Stimulated activated CD4-positive, alpha-beta T cell treated with anti-CD3 and anti-CD28 coated beads, Interleukin-12 subunit alpha, Interleukin-12 subunit beta, amount 100 ng/mL, for 48 hours (primary cell): ENCODE results near the gene GTF3C4.
"Not testable (repeated sequence)": the region's sequence is repeated elsewhere in the genome, so short reads cannot be mapped to it uniquely, and the experiment has no call there.

Experiments
- DNase-seq, 3 donors: peaks; one replicate each; pipeline ENCODE4 v3.0.0-alpha.2; 2020; ENCODE audit warnings: low read depth in 2 of 3, low spot score in 1 of 3

GTF3C4 gene

DNA sequence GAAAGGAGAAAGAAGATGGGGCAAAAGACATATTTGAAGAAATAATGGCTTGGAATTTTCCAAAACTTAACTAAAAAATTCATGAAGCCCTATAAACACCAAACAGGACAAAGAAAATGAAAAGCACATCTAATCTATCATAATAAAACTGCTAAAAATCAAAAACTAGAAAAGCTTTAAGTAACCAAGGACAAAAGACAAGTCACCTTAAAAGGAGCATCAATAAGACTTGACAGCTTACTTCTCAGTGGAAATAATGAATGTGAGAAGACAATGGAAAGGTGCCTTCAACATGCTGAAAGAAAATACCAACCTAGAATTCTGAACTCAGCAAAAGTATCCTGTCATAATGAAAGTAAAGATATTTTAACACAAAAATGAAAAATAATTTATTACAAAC is 27.0 kb downstream of the GTF3C4 start:
- no peak for DNase-seq

DNA sequence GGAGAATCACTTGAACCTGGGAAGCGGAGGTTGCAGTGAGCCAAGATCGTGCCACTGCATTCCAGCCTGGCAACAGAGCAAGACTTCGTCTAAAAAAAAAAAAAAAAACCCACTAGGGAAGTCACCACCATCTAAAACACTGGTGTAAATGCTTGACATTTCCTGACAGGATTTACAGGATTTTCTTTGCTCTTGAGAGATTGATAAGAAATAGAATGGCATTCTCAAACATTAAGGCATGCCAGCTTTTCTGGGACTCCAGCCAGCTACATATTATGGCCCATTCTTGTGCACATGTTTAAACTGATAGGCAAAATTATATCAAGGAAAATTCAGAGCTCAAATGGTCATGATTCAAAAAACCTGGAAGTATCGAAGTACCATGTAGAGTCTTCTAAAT is 28.7 kb downstream of the GTF3C4 start:
- no peak for DNase-seq

GRCh38 chr9:132699956-132700355 is 29.7 kb downstream of the GTF3C4 start:
- no peak for DNase-seq

DNA sequence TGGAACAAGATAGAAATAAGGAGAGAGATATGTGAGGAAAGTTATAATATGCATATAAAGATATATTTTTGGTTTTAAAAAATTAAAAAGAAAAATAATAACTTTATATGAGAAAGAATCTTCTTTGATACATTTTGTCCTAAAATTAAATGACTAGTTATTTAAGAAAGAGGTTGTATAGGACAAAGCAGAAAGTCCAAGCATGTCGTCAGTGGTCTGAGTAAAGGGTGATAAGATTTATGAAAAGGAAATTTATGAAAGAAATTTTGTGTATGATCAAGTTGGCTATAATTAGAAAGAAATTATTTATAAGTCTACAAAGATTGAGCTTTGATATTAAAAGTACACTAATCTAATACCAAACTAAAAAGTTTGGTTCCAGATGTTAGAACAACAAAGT is 32.0 kb downstream of the GTF3C4 start:
- DNase-seq: no peak

GRCh38 chr9:132703336-132703735 is 33.1 kb downstream of the GTF3C4 start:
- no peak for DNase-seq

DNA sequence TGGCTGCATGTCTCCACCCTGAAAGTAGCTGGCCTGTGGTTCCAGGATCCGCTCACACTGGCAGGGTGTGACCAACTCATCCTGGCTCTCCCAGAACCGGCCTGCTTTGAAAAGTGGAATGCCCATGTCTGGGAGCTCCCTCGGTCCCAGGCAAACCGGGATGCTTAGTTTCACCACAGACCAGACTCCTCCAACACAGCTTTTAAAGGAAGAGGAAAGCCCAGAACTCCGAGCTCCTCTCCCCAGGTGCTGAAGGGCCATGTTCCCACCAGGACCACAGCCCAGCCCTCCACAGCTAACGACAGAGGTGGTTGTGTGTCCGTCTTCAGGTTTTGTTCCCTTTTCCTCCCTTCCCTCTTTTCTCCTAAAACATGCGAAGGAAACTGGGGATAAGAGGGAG is 38.0 kb downstream of the GTF3C4 start:
- DNase-seq: no peak

DNA sequence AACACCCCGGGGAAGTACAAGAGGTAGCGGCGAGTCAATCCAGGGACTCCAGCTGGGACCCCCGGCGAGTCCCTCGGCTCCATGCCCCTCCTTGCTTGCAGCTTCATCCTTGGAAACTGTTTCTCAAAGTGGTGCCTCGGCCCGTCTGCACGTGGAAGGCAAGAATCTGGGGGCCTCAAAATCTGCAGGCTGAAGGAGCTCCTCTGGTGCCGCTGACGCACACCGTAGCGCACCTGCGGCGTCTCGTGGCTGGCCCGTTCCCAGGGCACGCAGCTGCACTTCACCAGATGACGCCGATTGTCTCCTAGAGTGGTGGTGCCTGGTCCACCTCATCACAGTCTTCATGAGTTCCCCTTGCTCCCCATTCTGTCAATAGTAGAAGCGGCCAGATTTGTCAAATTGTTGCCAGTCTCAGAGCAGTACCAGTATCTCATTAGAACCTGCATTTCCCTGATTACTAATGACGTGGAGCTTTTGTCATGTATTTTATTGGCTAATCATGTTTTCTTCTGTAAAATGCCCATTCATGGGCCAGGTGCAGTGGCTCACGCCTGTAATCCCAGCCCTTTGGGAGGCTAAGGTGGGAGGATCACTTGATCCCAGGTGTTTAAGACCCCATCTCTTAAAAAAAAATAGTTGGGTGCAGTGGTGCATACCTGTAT is 38.6 kb downstream of the GTF3C4 start:
- DNase-seq: no peak

DNA sequence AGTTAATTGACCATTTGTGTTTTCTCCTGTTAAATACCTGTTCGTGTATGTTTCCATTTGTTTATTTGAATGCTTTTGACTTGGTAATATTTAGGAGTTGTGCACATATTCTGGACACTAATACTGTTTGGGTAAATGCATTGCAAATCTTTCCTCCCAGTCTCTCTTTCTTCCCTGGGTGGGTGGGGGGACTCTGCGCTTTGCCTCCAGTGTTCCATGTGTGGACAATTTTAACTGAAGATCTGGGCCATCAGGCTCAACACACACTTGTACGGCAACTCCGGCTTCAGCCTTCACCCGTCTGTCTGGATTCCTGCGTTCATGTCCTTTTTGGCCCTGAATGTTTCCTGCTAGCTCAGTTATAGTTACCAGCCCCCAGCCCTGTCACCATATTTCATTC is 40.1 kb downstream of the GTF3C4 start:
- no peak for DNase-seq

DNA sequence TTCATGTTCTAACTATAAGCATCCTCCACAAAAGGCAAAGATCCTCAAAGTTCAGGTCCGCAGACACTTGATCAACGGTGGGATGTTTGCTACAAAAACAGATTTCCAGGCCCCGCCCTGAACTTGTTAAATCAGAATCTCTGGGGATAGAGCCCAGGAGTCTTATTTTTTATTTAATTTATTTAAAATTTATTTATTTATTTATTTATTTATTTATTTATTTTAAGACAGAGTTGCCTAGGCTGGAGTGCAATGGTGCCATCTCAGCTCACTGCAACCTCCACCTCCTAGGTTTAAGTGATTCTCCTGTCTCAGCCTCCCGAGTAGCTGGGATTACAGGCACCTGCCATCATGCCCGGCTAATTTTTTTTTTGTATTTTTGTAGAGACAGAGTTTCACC is 40.9 kb downstream of the GTF3C4 start:
- not testable (repeated sequence) for DNase-seq

GRCh38 chr9:132711846-132712245 is 41.6 kb downstream of the GTF3C4 start:
- no peak for DNase-seq

DNA sequence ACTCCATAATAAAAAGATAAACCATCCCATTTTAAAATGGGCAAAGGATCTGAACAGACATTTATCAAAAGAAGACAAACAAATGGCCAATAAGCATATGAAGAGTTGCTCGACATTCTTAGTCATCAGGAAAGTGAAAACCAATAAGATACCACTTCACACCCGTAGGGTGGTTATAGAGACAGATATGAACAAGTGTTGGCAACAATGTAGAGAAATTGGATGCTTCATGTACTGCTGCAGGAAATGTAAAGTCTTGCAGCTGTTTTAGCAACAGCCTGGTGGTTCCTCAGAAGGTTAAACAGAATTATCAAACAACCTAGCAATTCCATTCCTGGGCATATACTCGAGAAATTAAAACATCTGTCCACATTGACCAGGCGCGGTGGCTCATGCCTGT is 42.5 kb downstream of the GTF3C4 start:
- DNase-seq: no peak

DNA sequence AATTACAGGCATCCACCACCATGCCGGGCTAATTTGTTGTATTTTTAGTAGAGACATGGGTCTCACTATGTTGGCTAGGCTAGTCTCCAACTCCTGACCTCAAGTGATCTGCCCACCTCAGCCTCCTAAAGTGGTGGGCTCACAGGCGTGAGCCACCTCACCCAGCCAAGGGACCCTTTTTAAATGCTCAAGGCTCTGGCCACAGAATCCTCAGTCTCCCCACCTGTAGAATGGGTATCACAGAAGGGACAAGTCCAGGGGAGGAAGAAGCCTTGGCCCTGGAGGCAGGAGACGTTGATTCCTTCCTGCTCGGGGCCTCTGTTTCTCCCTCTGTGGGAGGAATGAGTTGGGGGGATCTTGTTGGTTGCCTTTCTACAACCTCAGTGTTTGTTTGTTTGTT is 45.7 kb downstream of the GTF3C4 start:
- no peak for DNase-seq

DNA sequence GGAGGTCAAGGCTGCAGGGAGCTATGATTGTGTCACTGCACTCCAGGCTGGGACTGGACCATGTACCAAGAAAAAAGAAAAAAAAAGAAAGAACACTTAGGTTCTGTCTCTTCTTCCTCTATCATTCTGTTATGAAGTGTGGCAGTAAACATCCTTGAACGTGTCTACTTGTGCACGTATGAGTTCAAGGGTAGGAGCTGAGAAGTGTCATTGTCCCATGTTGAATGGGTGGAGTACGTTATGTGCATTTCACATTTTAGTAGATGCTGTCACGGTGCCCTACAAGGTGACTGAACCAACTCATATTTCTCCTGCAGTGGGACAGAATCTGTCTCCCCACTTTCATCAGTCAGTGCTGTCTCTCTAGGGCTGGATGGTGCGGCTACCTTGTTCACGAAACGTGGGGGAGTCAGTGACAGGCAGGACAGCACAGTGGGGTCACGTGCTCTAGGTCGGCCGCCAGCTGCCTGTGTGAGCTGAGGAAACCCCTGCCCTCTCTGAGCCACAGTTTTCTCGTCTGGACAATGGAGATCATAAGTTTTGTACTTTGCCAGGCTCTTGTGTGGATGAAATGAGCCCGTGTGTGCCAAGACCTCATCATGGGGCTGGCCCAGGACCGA is 47.2 kb downstream of the GTF3C4 start:
- DNase-seq: no peak

DNA sequence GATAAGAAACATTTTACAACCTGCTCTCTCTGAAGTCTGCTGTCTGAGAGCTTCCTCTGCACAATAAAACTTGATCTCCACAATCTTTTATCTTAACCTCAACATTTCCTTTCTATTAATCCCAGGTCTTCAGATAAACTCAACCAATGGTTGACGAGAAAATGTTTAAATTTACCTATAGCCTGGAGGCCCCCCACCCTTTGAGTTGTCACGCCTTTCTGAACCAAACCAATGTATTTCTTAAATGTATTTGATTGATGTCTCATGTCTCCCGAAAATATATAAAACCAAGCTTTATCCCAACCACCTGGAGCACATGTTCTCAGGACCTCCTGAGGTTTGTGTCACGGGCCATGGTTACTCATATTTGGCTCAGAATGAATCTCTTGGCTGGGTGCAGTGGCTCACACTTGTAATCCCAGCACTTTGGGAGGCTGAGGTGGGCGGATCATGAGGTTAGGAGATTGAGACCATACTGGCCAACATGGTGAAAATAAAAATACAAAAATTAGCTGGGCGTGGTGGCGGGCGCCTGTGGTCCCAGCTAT is 48.2 kb downstream of the GTF3C4 start:
- not testable (repeated sequence) for DNase-seq

DNA sequence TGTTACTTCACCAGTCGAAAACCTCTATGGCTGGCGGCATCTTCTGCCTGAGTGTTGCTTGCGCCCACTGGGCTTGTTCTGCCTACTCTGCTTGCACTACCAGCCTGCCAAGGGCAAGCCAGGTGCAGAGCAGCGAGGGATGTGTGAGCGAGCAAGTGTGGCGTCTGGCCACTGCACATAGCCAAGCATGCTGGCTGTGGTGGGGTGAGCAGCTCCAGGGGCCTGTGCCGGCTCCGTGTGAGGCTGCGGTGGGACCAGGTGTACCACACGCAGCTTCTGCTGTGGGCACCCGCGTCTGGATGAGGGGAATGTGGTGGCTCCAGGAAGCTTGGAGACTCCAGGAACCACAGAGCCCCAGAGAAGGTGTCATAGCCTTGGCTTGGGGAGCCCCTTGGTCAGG is 51.4 kb downstream of the GTF3C4 start:
- DNase-seq: no peak

DNA sequence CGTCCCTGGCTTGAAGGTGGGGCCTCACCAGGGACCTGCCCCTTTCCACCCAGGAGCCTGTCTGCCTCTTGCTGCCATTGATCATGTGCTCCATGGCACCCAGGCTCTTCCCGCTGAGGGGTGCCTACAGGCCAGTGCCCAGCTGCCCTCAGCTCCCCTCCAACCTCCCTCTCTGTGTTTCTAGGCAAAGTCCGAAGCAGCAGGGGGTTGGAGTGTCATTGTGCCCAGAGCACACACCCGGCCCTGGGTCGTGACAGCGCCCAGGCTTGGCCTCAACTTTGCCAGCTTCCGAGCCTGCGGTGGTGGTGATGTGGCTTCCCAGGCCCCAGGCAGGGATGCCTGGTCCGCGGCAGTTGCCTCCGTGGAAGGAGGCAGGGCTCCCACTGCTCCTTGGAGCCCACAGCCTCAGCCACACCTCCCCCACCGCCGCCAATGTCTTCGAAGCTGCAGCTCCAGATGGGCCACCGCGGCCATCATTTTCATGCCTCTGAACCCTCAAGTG is 52.4 kb downstream of the GTF3C4 start:
- no peak for DNase-seq

DNA sequence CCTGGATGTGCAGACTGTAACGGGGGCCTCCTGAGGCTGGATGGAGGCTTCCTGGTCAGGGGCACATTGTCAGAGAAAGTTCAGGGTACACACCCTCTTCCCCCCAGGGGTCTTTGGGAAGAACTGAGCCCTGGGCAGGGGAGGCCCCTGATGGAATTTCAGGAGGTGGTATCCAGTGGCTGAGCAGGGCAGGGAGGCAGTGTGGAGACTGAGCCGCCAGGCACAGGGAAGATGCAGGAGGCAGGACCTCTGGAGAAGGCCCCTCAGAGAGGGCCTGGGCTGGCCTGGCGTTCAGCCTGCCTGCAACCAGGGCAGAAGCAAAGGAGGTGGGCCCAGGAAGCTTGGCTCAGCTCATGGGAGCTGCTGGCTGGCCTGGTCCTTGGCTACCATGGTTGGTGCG is 53.5 kb downstream of the GTF3C4 start:
- no peak for DNase-seq

- DNase-seq: no peak
These were observed 55.0 kb downstream of the GTF3C4 start for GRCh38 chr9:132725306-132725705.

DNA sequence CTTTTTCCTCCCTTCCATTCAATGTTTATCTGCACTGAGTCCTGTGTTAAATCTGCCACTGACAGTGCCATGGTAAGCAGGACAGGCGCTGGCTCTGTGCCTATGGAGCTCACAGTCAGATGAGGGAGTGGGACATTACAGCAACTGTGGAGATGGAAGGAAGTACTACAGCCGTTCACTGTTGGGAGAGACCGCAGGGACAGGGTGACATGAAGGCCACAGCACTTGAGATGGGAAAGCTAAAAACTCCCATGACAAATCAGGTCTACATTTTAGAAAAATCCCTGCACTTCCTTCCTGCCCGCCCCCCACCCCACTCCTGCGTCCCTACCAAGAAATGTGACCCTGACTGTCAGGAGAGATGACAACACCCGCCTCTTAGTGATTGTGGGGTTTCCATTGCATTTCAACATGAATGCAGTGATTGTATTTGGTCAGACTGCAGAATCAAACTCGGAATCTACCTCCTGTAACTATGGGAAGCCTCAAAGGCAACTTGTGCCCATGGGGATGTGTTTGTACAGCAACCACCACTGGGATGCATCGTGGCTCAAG is 56.4 kb downstream of the GTF3C4 start:
- DNase-seq: no peak

DNA sequence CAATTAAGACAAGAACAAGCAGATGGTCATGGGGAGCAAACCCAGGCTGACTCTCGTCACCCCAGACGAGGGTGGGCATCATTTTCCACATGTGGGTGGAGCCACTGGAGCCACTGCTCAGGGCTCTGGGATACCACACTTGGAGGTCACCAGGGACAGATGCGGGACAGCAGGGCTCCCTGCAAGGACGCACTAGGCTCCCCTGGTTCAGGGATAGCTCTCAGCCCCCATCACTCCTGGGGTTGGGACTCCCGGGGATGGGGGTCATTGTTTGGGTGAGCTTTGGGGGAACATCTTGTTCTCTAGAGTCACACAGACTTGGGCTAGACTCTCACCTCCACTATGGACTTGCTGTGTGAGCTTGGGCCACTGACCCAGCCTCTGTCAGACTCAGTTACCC is 57.8 kb downstream of the GTF3C4 start:
- no peak for DNase-seq

- no peak for DNase-seq
These were observed 58.2 kb downstream of the GTF3C4 start for GRCh38 chr9:132728497-132728896.

DNA sequence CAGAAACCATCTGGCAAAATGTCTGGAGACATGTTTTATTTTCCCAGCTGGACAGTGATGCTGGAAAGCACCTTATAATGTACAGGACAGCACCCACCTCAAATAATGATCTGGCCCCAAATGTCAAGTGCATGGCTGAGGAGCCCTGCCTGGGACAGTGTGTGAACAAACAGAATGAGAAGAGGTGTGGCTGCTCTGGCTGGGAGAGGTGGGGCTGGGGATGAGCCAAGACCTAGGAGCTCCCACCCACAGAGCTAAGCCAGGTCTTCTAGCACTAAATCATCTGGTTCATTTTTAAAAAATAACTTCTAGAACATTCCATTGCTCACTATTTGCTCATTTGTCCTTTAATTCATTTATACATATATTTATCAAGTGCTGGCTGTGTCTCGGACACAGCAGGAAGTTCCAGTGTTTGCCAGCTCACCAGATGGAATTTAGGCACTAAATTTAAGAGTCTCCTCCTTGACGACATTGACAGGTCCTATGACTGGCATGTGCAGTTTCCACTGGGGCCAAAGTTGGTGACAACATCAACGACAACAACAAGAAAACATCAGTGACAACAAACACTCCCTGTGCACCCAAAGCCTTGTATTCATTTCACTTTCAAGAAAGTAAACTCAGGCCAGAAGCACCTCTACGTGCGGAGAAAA is 59.1 kb downstream of the GTF3C4 start:
- DNase-seq: no peak
